C1 segment of cervical spinal cord (tissue), 14 donors: Measurements from ENCODE around the gene PLCXD3.
"Not testable (repeated sequence)": the region's sequence is repeated elsewhere in the genome, so short reads cannot be mapped to it uniquely, and the experiment has no call there.

Experiments
- DNase-seq, 14 donors: peaks; one replicate each; lab custom pipeline; 2025; lab: John Stamatoyannopoulos, UW

The PLCXD3 gene

GRCh38 chr5:41356786-41357185 is 153.6 kb downstream of the PLCXD3 start:
- no peak for DNase-seq

- no peak for DNase-seq
These were observed 160.6 kb downstream of the PLCXD3 start for GRCh38 chr5:41349846-41350245.

GRCh38 chr5:41347569-41347968 is 162.8 kb downstream of the PLCXD3 start:
- DNase-seq: no peak

- DNase-seq: no peak
These were observed 163.8 kb downstream of the PLCXD3 start for GRCh38 chr5:41346609-41347008.

- DNase-seq: no peak
These were observed 165.1 kb downstream of the PLCXD3 start for GRCh38 chr5:41345295-41345694.

- no peak for DNase-seq
These were observed 171.1 kb downstream of the PLCXD3 start for GRCh38 chr5:41339339-41339738.

- peak in 1 of 14 donors; percentile 2 for DNase-seq
These were observed 172.2 kb downstream of the PLCXD3 start for GRCh38 chr5:41338136-41338675.

GRCh38 chr5:41337724-41338123 is 172.7 kb downstream of the PLCXD3 start:
- no peak for DNase-seq

GRCh38 chr5:41337216-41337615 is 173.2 kb downstream of the PLCXD3 start:
- no peak for DNase-seq

GRCh38 chr5:41336471-41336870 is 173.9 kb downstream of the PLCXD3 start:
- DNase-seq: peak in 1 of 14 donors; percentile 9

GRCh38 chr5:41335596-41336181 is 174.7 kb downstream of the PLCXD3 start:
- peak in 1 of 14 donors; percentile 15 for DNase-seq

- DNase-seq: peak in 9 of 14 donors; percentile 4 to 47 (median 19)
These were observed 175.6 kb downstream of the PLCXD3 start for GRCh38 chr5:41334758-41335157.

- DNase-seq: no peak
These were observed 176.2 kb downstream of the PLCXD3 start for GRCh38 chr5:41334221-41334620.

- DNase-seq: no peak
These were observed 185.3 kb downstream of the PLCXD3 start for GRCh38 chr5:41325074-41325473.

- not testable (repeated sequence) for DNase-seq
These were observed 187.6 kb downstream of the PLCXD3 start for GRCh38 chr5:41322826-41323225.

GRCh38 chr5:41312478-41313060 is 197.8 kb downstream of the PLCXD3 start:
- DNase-seq: no peak

- no peak for DNase-seq
These were observed 198.3 kb downstream of the PLCXD3 start for GRCh38 chr5:41312066-41312465.

- DNase-seq: no peak
These were observed 201.1 kb downstream of the PLCXD3 start for GRCh38 chr5:41309275-41309674.

- no peak for DNase-seq
These were observed 204.4 kb downstream of the PLCXD3 start for GRCh38 chr5:41306005-41306404.

- no peak for DNase-seq
These were observed 205.3 kb downstream of the PLCXD3 start for GRCh38 chr5:41305056-41305455.

GRCh38 chr5:41296066-41296465 is 214.3 kb downstream of the PLCXD3 start:
- DNase-seq: no peak

- DNase-seq: no peak
These were observed 219.1 kb downstream of the PLCXD3 start for GRCh38 chr5:41291323-41291722.

GRCh38 chr5:41290810-41291209 is 219.6 kb downstream of the PLCXD3 start:
- no peak for DNase-seq
